HFF-Myc (cell line): ENCODE results near the gene POLR2B.
A peak's percentile ranks its signal among the peaks of the same experiment; 100 is the strongest.

Experiments
- DNase-seq: peaks from one replicate; pipeline ENCODE4 v3.0.0-alpha.2; 2011; ENCODE audit warnings: low read depth; ENCODE audit errors: extremely low read depth
- H3K4me3 ChIP-seq: replicated peaks from 2 replicates; pipeline ENCODE4 v1.5.1; 2011; ENCODE audit warnings: low read depth, mild to moderate bottlenecking, control low read depth, low read length
- TF ChIP-seq, protein P1 (sequence below): IDR thresholded peaks from 2 replicates; pipeline ENCODE4 v1.5.1; 2012; ENCODE audit warnings: mild to moderate bottlenecking, low read depth, low read length, control low read depth; ENCODE audit errors: missing control alignments

The POLR2B gene

DNA sequence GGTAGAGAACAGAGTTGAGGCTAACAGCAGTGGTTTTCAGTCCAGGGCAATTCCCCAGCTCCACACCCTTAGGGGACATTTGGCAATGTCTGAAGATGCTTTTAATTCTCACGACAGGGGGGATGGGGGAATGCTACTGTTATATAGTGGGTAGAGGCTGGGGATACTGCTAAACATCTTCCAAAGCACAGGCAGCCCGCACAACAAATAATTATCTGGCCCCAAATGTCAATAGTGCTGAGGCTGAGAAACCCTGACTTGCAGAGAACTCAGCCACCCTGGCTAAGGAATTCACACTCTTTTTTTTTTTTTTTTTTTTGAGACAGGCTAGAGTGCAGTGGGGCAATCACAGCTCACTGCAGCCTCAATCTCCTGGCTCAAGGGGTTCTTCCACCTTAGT, 60.6 kb downstream of the POLR2B start:
- DNase-seq = no peak

DNA sequence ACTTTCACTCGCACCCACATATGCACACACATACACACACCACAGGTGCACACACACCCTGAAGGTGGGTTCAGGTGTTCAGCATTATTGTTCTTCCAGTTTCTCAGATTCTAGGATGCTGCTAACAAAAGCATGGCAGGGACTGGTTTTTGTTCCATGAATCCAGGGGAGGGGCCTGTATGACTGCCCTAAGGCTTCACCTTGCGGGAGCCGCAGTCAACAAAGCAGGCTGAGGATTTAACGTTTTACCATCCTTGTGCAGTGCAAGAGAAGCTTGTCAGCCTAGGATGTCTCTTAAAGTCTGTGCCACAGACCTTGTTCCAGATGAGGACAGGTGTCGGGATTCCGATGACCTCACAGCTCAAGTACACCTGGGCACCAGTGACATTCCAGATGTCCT, 61.8 kb downstream of the POLR2B start:
- TF ChIP-seq, protein P1, sequence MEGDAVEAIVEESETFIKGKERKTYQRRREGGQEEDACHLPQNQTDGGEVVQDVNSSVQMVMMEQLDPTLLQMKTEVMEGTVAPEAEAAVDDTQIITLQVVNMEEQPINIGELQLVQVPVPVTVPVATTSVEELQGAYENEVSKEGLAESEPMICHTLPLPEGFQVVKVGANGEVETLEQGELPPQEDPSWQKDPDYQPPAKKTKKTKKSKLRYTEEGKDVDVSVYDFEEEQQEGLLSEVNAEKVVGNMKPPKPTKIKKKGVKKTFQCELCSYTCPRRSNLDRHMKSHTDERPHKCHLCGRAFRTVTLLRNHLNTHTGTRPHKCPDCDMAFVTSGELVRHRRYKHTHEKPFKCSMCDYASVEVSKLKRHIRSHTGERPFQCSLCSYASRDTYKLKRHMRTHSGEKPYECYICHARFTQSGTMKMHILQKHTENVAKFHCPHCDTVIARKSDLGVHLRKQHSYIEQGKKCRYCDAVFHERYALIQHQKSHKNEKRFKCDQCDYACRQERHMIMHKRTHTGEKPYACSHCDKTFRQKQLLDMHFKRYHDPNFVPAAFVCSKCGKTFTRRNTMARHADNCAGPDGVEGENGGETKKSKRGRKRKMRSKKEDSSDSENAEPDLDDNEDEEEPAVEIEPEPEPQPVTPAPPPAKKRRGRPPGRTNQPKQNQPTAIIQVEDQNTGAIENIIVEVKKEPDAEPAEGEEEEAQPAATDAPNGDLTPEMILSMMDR = no peak
- no peak overlapping the region for H3K4me3 ChIP-seq
- DNase-seq = no peak

More for the DNA sequence above, 60.6 kb downstream of the POLR2B start:
- TF ChIP-seq, protein P1 = no peak
- no peak overlapping the region for H3K4me3 ChIP-seq

DNA sequence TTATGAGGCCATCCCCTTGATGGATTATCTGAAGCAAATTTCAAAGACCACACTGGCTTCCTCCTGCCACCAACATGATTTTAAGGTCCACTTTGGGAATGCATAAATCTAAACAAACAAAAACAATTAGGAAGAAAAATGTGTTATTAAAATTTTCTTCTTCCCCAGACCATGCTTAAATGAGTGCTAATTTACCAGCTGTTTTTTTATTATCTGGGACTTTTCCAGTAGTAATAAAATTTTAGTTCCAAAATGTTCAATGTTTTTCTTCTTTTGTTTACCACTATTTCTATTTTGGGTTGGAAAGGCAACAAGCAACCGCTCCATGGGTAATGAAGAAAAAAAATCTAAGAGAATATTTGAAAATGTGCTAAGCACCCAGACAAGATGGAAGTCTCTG, 62.3 kb downstream of the POLR2B start:
- no peak for DNase-seq
- no peak overlapping the region for H3K4me3 ChIP-seq
- TF ChIP-seq, protein P1 = no peak

DNA sequence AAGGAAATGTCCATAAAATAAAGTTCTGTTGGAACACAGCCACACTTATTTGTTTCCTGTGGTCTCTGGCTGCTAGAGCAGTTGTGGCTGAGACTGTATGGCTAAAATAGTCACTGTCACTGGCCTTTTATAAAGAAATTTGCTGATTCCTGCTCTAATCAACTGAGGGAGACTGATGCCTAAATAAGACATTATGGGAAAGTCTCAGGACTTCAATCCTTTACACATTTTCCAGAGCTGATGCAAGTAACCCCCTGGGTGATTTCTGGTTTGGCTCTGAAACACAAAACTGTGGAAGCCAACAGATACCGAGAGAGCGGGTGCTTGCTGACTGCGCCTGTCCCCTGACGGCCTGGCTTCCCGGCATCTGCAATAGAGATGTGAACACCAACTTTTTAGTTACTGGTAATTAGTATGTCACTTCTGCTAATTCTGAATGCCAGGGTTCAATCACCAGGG, 64.0 kb downstream of the POLR2B start:
- no peak overlapping the region for H3K4me3 ChIP-seq
- no peak for DNase-seq
- TF ChIP-seq, protein P1 = no peak

DNA sequence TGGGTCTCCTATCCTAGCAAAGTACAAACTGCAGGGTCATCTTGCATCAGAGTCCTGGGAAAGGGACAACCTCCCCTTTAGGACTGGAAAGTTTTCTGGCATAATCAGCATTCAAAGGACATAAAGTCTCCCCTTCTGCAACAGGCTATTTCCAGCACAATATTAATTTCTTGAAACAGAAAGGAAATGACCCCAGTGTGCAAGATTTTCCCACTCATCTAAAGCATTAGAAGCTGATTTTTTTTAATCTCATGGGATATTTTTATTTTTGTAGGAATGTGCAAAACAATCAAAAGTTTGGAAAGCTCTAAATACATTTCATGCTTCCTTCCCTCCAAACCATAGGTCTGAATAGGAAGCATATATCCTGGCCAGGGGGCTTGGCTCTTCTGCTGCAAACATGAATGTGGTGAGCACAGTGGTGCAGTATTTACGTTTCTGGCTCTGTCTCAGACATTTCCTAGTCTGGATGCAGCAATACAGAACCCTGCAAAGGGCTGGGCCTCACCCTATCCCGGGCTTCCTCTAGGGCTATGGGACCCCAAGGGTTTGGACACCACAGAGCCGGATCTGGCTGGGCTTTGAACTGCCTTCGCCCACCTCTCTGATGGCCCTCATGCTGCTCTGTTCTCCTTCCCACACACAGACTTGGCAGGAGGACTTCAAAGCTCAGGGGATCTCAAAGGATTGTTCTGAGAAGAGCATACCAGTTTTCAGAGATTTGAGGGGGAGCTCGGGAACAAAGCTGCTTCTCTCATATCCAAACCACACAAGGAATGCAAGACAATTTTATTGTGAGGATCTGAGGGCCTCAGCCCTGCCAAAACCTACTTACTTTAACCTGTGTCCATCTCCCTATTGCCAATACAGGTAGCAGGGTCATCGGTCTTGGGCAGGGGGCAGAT, 64.9 kb downstream of the POLR2B start:
- peak; percentile 63 for DNase-seq
- no peak overlapping the region for H3K4me3 ChIP-seq
- TF ChIP-seq, protein P1 = no peak

DNA sequence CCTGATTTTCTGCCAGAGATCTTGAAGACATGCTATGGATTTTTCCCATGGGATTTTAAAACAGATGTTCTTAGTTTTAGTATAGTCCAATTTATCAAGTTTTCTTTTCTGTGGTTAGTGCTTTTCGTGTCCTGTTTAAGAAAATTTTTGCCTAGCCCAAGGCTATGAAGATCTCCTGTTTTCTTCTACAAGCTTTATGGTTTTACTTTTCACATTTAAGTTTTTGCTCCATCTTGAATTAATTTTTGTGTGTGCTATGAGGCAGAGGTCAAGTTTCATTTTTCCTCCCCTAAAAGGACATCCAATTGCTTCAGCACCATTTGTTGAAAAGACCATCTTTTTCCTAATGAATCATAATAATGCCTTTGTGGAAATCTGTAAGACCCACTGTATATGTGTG, 65.6 kb downstream of the POLR2B start:
- TF ChIP-seq, protein P1 = no peak
- DNase-seq = peak; percentile 88
- H3K4me3 ChIP-seq = no peak overlapping the region
